Stomach (tissue), 4 donors: ENCODE data around the gene CAPZB.

ENCODE experiments used
- POLR2A ChIP-seq, 4 donors: fragments of 450-650 bp; IDR thresholded peaks; one replicate each; pipeline ENCODE4 v1.6.1; 2016; ENCODE audit warnings: antibody characterized with exemption in 4 of 4, control low read depth in 2 of 4, mild to moderate bottlenecking in 1 of 4, moderate library complexity in 1 of 4
- TF ChIP-seq, protein P1 (sequence below), 7 experiments: fragments of 450-650 bp in 4 of 7; fragments of 200-600 bp in 3 of 7; sonication (generic) in 3 of 7; IDR thresholded peaks; one replicate each; pipeline ENCODE4 v1.5.1; 2016 to 2019; ENCODE audit warnings: antibody characterized with exemption in 7 of 7, control low read depth in 2 of 7, mild to moderate bottlenecking in 1 of 7

- TF ChIP-seq, protein P1, sequence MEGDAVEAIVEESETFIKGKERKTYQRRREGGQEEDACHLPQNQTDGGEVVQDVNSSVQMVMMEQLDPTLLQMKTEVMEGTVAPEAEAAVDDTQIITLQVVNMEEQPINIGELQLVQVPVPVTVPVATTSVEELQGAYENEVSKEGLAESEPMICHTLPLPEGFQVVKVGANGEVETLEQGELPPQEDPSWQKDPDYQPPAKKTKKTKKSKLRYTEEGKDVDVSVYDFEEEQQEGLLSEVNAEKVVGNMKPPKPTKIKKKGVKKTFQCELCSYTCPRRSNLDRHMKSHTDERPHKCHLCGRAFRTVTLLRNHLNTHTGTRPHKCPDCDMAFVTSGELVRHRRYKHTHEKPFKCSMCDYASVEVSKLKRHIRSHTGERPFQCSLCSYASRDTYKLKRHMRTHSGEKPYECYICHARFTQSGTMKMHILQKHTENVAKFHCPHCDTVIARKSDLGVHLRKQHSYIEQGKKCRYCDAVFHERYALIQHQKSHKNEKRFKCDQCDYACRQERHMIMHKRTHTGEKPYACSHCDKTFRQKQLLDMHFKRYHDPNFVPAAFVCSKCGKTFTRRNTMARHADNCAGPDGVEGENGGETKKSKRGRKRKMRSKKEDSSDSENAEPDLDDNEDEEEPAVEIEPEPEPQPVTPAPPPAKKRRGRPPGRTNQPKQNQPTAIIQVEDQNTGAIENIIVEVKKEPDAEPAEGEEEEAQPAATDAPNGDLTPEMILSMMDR (IDR thresholded peaks at IDR 0.05), result no peak
- TF ChIP-seq POLR2A (IDR thresholded peaks at IDR 0.05), result no peak
Measured at GRCh38 chr1:19356266-19356665, 129.1 kb downstream of the CAPZB start.
